K562 (cell line): Measurements from ENCODE around the gene ZNF276. TPM values are rescaled to one million over a fixed set of nuclear protein-coding genes. Genes with fewer than 3 reads are reported as not detected.

Experiments
- ATAC-seq: fragments of 200-7000 bp; cut with Tn5 transposase; 3 replicates; pipeline ENCODE4 v1.9.1; 2020; ENCODE audit warnings: moderate library complexity
- BruUV-seq: library from RNA; stranded (reverse); fragments of 400-500 nt; replicated peaks from 2 replicates; lab custom pipeline; 2021; lab: Mats Ljungman, UMichigan
- CTCF ChIA-PET: fragments of 300-600 bp; formaldehyde crosslinking; extraction: SDS; loops from one replicate; lab custom pipeline; 2021; ENCODE audit warnings: low intra/inter-chr PET ratio; lab: Yijun Ruan, JAX
- POLR2A ChIA-PET: fragments of 300-600, 350-650 bp; sonication (Branson Sonifier 250); formaldehyde crosslinking; extraction: SDS; loops from one replicate; lab custom pipeline; 2021; ENCODE audit warnings: antibody characterized with exemption, inconsistent platforms; lab: Yijun Ruan, JAX
- DNase-seq, 4 experiments: peaks; one replicate each; pipeline versions ENCODE4 v3.0.0 to v3.0.0-alpha.2; 2011 to 2018; ENCODE audit warnings: low spot score in 3 of 4, mixed read lengths in 3 of 4; ENCODE audit errors: extremely low read depth in 1 of 4
- FAIRE-seq: peaks from 2 replicates; lab custom pipeline; 2011; peaks lifted over from hg19 to GRCh38; lab: Jason Lieb, UNC
- H2AFZ ChIP-seq: 2 replicates; pipeline ENCODE4 v1.6.0; 2011; ENCODE audit warnings: low read depth, low read length, control low read depth, inconsistent platforms
- H3K27ac ChIP-seq: fragments of 200-600 bp; 3 replicates; pipeline ENCODE4 v1.8.0; 2011; ENCODE audit warnings: low read depth, mild to moderate bottlenecking, control low read depth, inconsistent platforms, low read length, moderate library complexity, mixed read lengths; ENCODE audit errors: extremely low read depth
- H3K27me3 ChIP-seq, 2 experiments: fragments of 300-600 bp in 1 of 2; 2 replicates in 1 of 2; 3 replicates in 1 of 2; pipeline versions ENCODE4 v1.6.0 to v1.8.0; 2011; ENCODE audit warnings: inconsistent platforms in 2 of 2, low read length in 2 of 2, mild to moderate bottlenecking in 1 of 2, mixed read lengths in 1 of 2, moderate library complexity in 1 of 2; ENCODE audit not compliant: control insufficient read depth in 2 of 2, insufficient read depth in 2 of 2
- H3K36me3 ChIP-seq: fragments of 300-600 bp; 3 replicates; pipeline ENCODE4 v1.8.0; 2011; ENCODE audit warnings: mild to moderate bottlenecking, low read length, inconsistent platforms; ENCODE audit not compliant: control insufficient read depth, insufficient read depth
- H3K4me1 ChIP-seq, 2 experiments: fragments of 200-600 bp in 1 of 2; replicated peaks in 1 of 2; 2 replicates in 1 of 2; 3 replicates in 1 of 2; pipeline versions ENCODE4 v1.5.1 to v1.8.0; 2011; ENCODE audit warnings: inconsistent platforms in 2 of 2, low read length in 2 of 2, mild to moderate bottlenecking in 1 of 2, mixed read lengths in 1 of 2, moderate library complexity in 1 of 2; ENCODE audit not compliant: control insufficient read depth in 2 of 2, insufficient read depth in 2 of 2
- H3K4me2 ChIP-seq: 2 replicates; pipeline ENCODE4 v1.6.1; 2011; ENCODE audit warnings: low read length, control low read depth, inconsistent platforms, mixed read lengths; ENCODE audit not compliant: insufficient read depth
- H3K4me3 ChIP-seq: fragments of 200-600 bp; sonication (generic), shearing (Covaris generic); 2 replicates; pipeline ENCODE4 v1.5.1; 2016; ENCODE audit warnings: control low read depth, inconsistent platforms
- H3K79me2 ChIP-seq: fragments of 200-600 bp; 3 replicates; pipeline ENCODE4 v1.8.0; 2011; ENCODE audit warnings: low read length, inconsistent platforms; ENCODE audit not compliant: control insufficient read depth, insufficient read depth
- H3K9ac ChIP-seq, 2 experiments: 2 replicates each; pipeline versions ENCODE4 v1.6.0 to v1.6.1; 2011; ENCODE audit warnings: low read depth in 2 of 2, low read length in 2 of 2, control low read depth in 1 of 2, inconsistent platforms in 1 of 2, mild to moderate bottlenecking in 1 of 2, mixed read lengths in 1 of 2; ENCODE audit not compliant: insufficient read depth in 1 of 2
- H3K9me1 ChIP-seq: one replicate; pipeline ENCODE4 v1.6.0; 2011; ENCODE audit warnings: inconsistent platforms, mild to moderate bottlenecking, low read length, moderate library complexity; ENCODE audit not compliant: control insufficient read depth, insufficient read depth
- H3K9me3 ChIP-seq: replicated peaks from 2 replicates; pipeline ENCODE4 v1.5.1; 2011; ENCODE audit warnings: low read depth, low read length, inconsistent platforms; ENCODE audit not compliant: control insufficient read depth, insufficient read depth
- H4K20me1 ChIP-seq: replicated peaks from 2 replicates; pipeline ENCODE4 v1.6.1; 2011; ENCODE audit warnings: low read length, inconsistent platforms, mixed read lengths; ENCODE audit not compliant: control insufficient read depth, insufficient read depth
- DPF2 ChIP-seq: fragments of 450-650 bp; IDR thresholded peaks from 2 replicates; pipeline ENCODE4 v1.6.1; 2016
- EGR1 ChIP-seq: fragments of 450-650 bp; conservative IDR thresholded peaks from 2 replicates; pipeline ENCODE4 v1.6.1; 2017; ENCODE audit warnings: mild to moderate bottlenecking
- HDAC2 ChIP-seq: fragments of 450-650 bp; IDR thresholded peaks from 2 replicates; pipeline ENCODE4 v1.6.1; 2016; ENCODE audit warnings: mild to moderate bottlenecking
- KDM5B ChIP-seq: fragments of 200-600 bp; sonication (generic); IDR thresholded peaks from 2 replicates; pipeline ENCODE4 v1.6.1; 2012; ENCODE audit warnings: low read depth, mild to moderate bottlenecking, moderate library complexity, low read length, control low read depth, inconsistent platforms; ENCODE audit not compliant: insufficient replicate concordance
- NCOA1 ChIP-seq: fragments of 450-650 bp; IDR thresholded peaks from 2 replicates; pipeline ENCODE4 v1.6.1; 2016; ENCODE audit warnings: low read depth
- NRF1 ChIP-seq, 2 experiments: fragments of 450-650 bp; IDR thresholded peaks in 1 of 2; conservative IDR thresholded peaks in 1 of 2; 2 replicates each; pipeline ENCODE4 v1.6.1; 2014; ENCODE audit warnings: mild to moderate bottlenecking in 2 of 2
- POLR3G ChIP-seq: IDR thresholded peaks from 2 replicates; pipeline ENCODE4 v1.6.1; 2011; ENCODE audit not compliant: insufficient read length, insufficient replicate concordance; ENCODE audit errors: extremely low read depth
- PTBP1 ChIP-seq: fragments of 200-400 bp; formaldehyde crosslinking; IDR thresholded peaks from 2 replicates; pipeline ENCODE4 v1.6.1; 2017; ENCODE audit warnings: low read depth, low read length
- SMC3 ChIP-seq: conservative IDR thresholded peaks from 2 replicates; pipeline ENCODE4 v1.6.1; 2011; ENCODE audit warnings: low read depth, low read length, improper control_type of control experiment; ENCODE audit not compliant: insufficient read depth
- ZNF551 ChIP-seq: fragments of 250-450 bp; sonication (Bioruptor Pico); IDR thresholded peaks from 2 replicates; pipeline ENCODE4 v1.5.0; 2021; ENCODE audit warnings: mild to moderate bottlenecking, moderate library complexity
- ZNF778 ChIP-seq: fragments of 450-650 bp; formaldehyde crosslinking; IDR thresholded peaks from 2 replicates; pipeline ENCODE4 v1.4.0; 2020; ENCODE audit warnings: mild to moderate bottlenecking, moderate library complexity
- WGBS: fragments of 100-300 bp; shearing (Covaris generic); methylation state at CpG from one replicate; pipeline ENCODE4 v1.1.6; 2016; ENCODE audit warnings: low coverage, mixed read lengths; ENCODE audit not compliant: insufficient coverage; ENCODE audit errors: missing lambda C conversion rate; 5-methylcytosine and 5-hydroxymethylcytosine counted together
- in situ Hi-C: fragments of 300-500 bp; cut with MboI; formaldehyde crosslinking; loops from 4 replicates; pipeline ENCODE4 v1.15.0; 2018; ENCODE audit warnings: inconsistent platforms, mixed read lengths
- intact Hi-C: fragments of 100-400 bp; cut with micrococcal nuclease; formaldehyde crosslinking; loops from 2 replicates; pipeline ENCODE4 v1.14.2; 2022
- polyA plus RNA-seq, 8 experiments: library from polyadenylated mRNA; depleted of rRNA in 4 of 8; stranded (reverse) in 5 of 8; unstranded in 3 of 8; fragments of >200 nt; fragmentation: Nextera tagmentation in 2 of 8; fragmentation: Illumina TruSeq in 1 of 8; extraction: Ambion mirVana in 2 of 8; extraction: Trizol in 1 of 8; gene quantifications; 2 replicates each; pipeline versions ENCODE4 v1.2.1 to v1.2.3, GENCODE V29; 2011 to 2014; ENCODE audit warnings: inconsistent platforms in 1 of 8, missing spikeins in 1 of 8
- total RNA-seq, 7 experiments: library from RNA; depleted of rRNA in 6 of 7; stranded (reverse); fragments of >200 nt in 6 of 7; fragmentation: Illumina TruSeq in 2 of 7; extraction: Trizol in 2 of 7; gene quantifications; 2 replicates each; pipeline versions ENCODE4 v1.2.1 to v1.2.3, GENCODE V29; 2011 to 2021; ENCODE audit warnings: low replicate concordance in 1 of 7
- TF ChIP-seq, protein P1 (sequence below), 2 experiments: fragments of 450-650 bp in 1 of 2; sonication (generic) in 1 of 2; formaldehyde crosslinking; conservative IDR thresholded peaks; 2 replicates each; pipeline versions ENCODE4 v1.4.0 to v1.8.1; 2020 to 2022; ENCODE audit warnings: mild to moderate bottlenecking in 1 of 2, missing genetic modification reagents in 1 of 2

Gene ZNF276
- total and polyA plus RNA-seq, 9 of the 15 experiments (the other 6 are each of a cell fraction or from before 2014, with no cell fraction given), result 0.49 to 43.9 (median 15.8) TPM

- TF ChIP-seq, protein P1, sequence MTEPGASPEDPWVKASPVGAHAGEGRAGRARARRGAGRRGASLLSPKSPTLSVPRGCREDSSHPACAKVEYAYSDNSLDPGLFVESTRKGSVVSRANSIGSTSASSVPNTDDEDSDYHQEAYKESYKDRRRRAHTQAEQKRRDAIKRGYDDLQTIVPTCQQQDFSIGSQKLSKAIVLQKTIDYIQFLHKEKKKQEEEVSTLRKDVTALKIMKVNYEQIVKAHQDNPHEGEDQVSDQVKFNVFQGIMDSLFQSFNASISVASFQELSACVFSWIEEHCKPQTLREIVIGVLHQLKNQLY (CRISPR knock-in tag; conservative IDR thresholded peaks at IDR 0.05), result no peak
- TF ChIP-seq POLR3G (no peak), DPF2 (no peak), SMC3 (no peak), ZNF551 (CRISPR knock-in tag) (no peak)
Observed at GRCh38 chr16:89708481-89708931, 12.8 kb upstream of the ZNF276 start (continued).

- H3K9ac ChIP-seq, result peak overlapping the region in 1 of 2 experiments; percentile 88; a peak in 2 of 4 replicates
- intact Hi-C loops, result loop anchor here (5.0 kb wide), 1 partner anchor 43 kb away; no protein-coding TSS in a partner anchor
- no TSS peak for BruUV-seq
- no peaks in the 10 kb centered on the region for H4K20me1 ChIP-seq
- no peak overlapping the region for H2AFZ ChIP-seq
- no peaks in the 10 kb centered on the region for H3K9me1 ChIP-seq
- no peak for DNase-seq
- H3K79me2 ChIP-seq, result peaks cover 23% of the 10 kb centered on the region
- 78% methylated on average over 8 of the region's 10 CpGs for WGBS
- no peak overlapping the region for H3K4me2 ChIP-seq
- H3K27ac ChIP-seq, result no peak overlapping the region
- peaks cover 12% of the 10 kb centered on the region; the same call in 2 of the 3 replicates for H3K36me3 ChIP-seq
- no peak overlapping the region for H3K4me3 ChIP-seq
- peaks cover 18 to 81% of the 10 kb centered on the region in 2 experiments; a peak in 4 of 5 replicates for H3K4me1 ChIP-seq
- in situ Hi-C loops, result no loop called here
- POLR2A ChIA-PET, result interaction anchor here (0.5 to 4.5 kb wide), 3 partner anchors 9 to 25 kb away, joined by 3 to 45 read pairs (median 3); partner anchors contain the start of gene VPS9D1
- ATAC-seq, result no peak
- H3K27me3 ChIP-seq, result no peaks in the 10 kb centered on the region
- FAIRE-seq, result no peak
- CTCF ChIA-PET, result no interaction called here
- H3K9me3 ChIP-seq, result no peaks in the 10 kb centered on the region
- TF ChIP-seq NCOA1 (no peak), PTBP1 (no peak), NRF1 (conservative IDR thresholded peaks at IDR 0.05 in 1 of 2, IDR thresholded peaks at IDR 0.05 in 1 of 2) (no peak), EGR1 (no peak), ZNF778 (CRISPR knock-in tag) (no peak), HDAC2 (no peak), KDM5B (peak; percentile 2)
Observed at GRCh38 chr16:89709166-89709565, 12.2 kb upstream of the ZNF276 start.
